ENCODE measurements around the gene PLD1. TPM values are rescaled to one million over a fixed set of nuclear protein-coding genes. Genes with fewer than 3 reads are reported as not detected.

The PLD1 gene
- total and polyA plus RNA-seq, 2 of the 8 experiments (the other 6 are each of a cell fraction or from before 2014, with no cell fraction given), result 1.2 to 2.6 TPM

- TF ChIP-seq CHD7 (IDR thresholded peaks at IDR 0.05; ENCODE audit: insufficient replicate concordance, low read length) (no peak), MAFK (IDR thresholded peaks at IDR 0.05; ENCODE audit: low read depth, low read length) (no peak), SP1 (IDR thresholded peaks at IDR 0.05; ENCODE audit: low read depth, low read length) (no peak), SUZ12 (IDR thresholded peaks at IDR 0.05; ENCODE audit: low read length) (no peak), CTBP2 (IDR thresholded peaks at IDR 0.05; ENCODE audit: borderline replicate concordance, insufficient read depth, insufficient read length, low read length) (no peak), EGR1 (IDR thresholded peaks at IDR 0.05; ENCODE audit: borderline replicate concordance, low read depth, low read length) (no peak), RXRA (IDR thresholded peaks at IDR 0.05; ENCODE audit: insufficient read depth, low read depth, low read length) (no peak), NRF1 (IDR thresholded peaks at IDR 0.05; ENCODE audit: low read depth, low read length) (no peak), POU5F1 (IDR thresholded peaks at IDR 0.05; ENCODE audit: low read depth, low read length) (no peak)
Observed at GRCh38 chr3:171770689-171771620, 39.3 kb downstream of the PLD1 start (continued).

All from H1 (cell line).